WTC11 (cell line): ENCODE measurements around the gene FAAP24. TPM values are rescaled to one million over a fixed set of nuclear protein-coding genes. Genes with fewer than 3 reads are reported as not detected.

ENCODE experiments used
- ATAC-seq: fragments of 200-7000 bp; cut with Tn5 transposase; 2 replicates; pipeline ENCODE4 v1.10.0; 2021; ENCODE audit warnings: mild to moderate bottlenecking, moderate library complexity
- Bru-seq: library from RNA; stranded (reverse); fragments of 400-500 nt; gene quantifications from one replicate; lab custom pipeline; 2021; lab: Mats Ljungman, UMichigan
- CTCF ChIA-PET: fragments of 300-600 bp; sonication (Branson Sonifier 250); formaldehyde crosslinking; loops from one replicate; lab custom pipeline; 2021; ENCODE audit warnings: antibody characterized with exemption; lab: Charles Lee
- POLR2A ChIA-PET: fragments of 350-600 bp; sonication (Branson Sonifier 250); formaldehyde crosslinking; loops from one replicate; lab custom pipeline; 2021; ENCODE audit warnings: antibody characterized with exemption; lab: Charles Lee
- DNase-seq: peaks from one replicate; pipeline ENCODE4 v3.0.0; 2021; ENCODE audit warnings: low spot score
- H3K27ac Mint-ChIP-seq: 2 replicates; pipeline ENCODE4 v1.8.0; 2021; ENCODE audit warnings: mixed read lengths
- H3K27me3 Mint-ChIP-seq: 2 replicates; pipeline ENCODE4 v1.8.0; 2021; ENCODE audit warnings: low read depth, mild to moderate bottlenecking, moderate library complexity, mixed read lengths
- H3K36me3 Mint-ChIP-seq: 2 replicates; pipeline ENCODE4 v1.8.0; 2021; ENCODE audit warnings: mixed read lengths
- H3K4me1 Mint-ChIP-seq: 2 replicates; pipeline ENCODE4 v1.8.0; 2022; ENCODE audit warnings: mixed read lengths
- H3K4me3 Mint-ChIP-seq: 2 replicates; pipeline ENCODE4 v1.8.0; 2021; ENCODE audit warnings: mild to moderate bottlenecking, moderate library complexity, mixed read lengths
- H3K9me3 Mint-ChIP-seq: 2 replicates; pipeline ENCODE4 v1.8.0; 2021; ENCODE audit warnings: mixed read lengths
- CREM ChIP-seq: sonication (generic); formaldehyde crosslinking; IDR thresholded peaks from 2 replicates; pipeline ENCODE4 v1.8.1; 2022; ENCODE audit warnings: mild to moderate bottlenecking, missing genetic modification reagents, moderate library complexity
- E2F4 ChIP-seq: sonication (generic); formaldehyde crosslinking; IDR thresholded peaks from 2 replicates; pipeline ENCODE4 v1.8.1; 2022; ENCODE audit warnings: low read depth, mild to moderate bottlenecking, moderate library complexity, missing genetic modification reagents, borderline replicate concordance
- EMX1 ChIP-seq: fragments of 250-450 bp; sonication (Bioruptor Pico); IDR thresholded peaks from 2 replicates; pipeline ENCODE4 v1.8.0; 2021; ENCODE audit warnings: mild to moderate bottlenecking
- GABPB1 ChIP-seq: sonication (generic); formaldehyde crosslinking; IDR thresholded peaks from 2 replicates; pipeline ENCODE4 v1.8.1; 2023; ENCODE audit warnings: mild to moderate bottlenecking, missing genetic modification reagents
- MYBL2 ChIP-seq: sonication (generic); formaldehyde crosslinking; IDR thresholded peaks from 2 replicates; pipeline ENCODE4 v1.8.1; 2023; ENCODE audit warnings: mild to moderate bottlenecking, moderate library complexity, missing genetic modification reagents
- NFYB ChIP-seq: sonication (generic); formaldehyde crosslinking; conservative IDR thresholded peaks from 2 replicates; pipeline ENCODE4 v1.8.0; 2022; ENCODE audit warnings: low read depth, missing genetic modification reagents
- SOX15 ChIP-seq: fragments of 250-450 bp; sonication (Bioruptor Pico); IDR thresholded peaks from 2 replicates; pipeline ENCODE4 v1.9.0; 2021; ENCODE audit warnings: mild to moderate bottlenecking
- SP1 ChIP-seq: sonication (generic); formaldehyde crosslinking; conservative IDR thresholded peaks from 2 replicates; pipeline ENCODE4 v1.8.1; 2022; ENCODE audit warnings: missing genetic modification reagents
- USF2 ChIP-seq: sonication (generic); formaldehyde crosslinking; IDR thresholded peaks from 2 replicates; pipeline ENCODE4 v1.8.1; 2023; ENCODE audit warnings: mild to moderate bottlenecking, missing genetic modification reagents, moderate library complexity
- ZNF121 ChIP-seq: sonication (generic); formaldehyde crosslinking; IDR thresholded peaks from 2 replicates; pipeline ENCODE4 v1.8.0; 2023; ENCODE audit warnings: missing genetic modification reagents
- ZNF219 ChIP-seq: sonication (generic); formaldehyde crosslinking; IDR thresholded peaks from 2 replicates; pipeline ENCODE4 v1.8.0; 2023; ENCODE audit warnings: missing genetic modification reagents, mild to moderate bottlenecking, borderline replicate concordance
- ZNF671 ChIP-seq: fragments of 250-450 bp; sonication (Bioruptor Pico); IDR thresholded peaks from 2 replicates; pipeline ENCODE4 v1.8.0; 2021; ENCODE audit warnings: mild to moderate bottlenecking
- long read RNA-seq, 3 experiments: library from RNA in 1 of 3; library from capped mRNA in 1 of 3; library from polyadenylated mRNA in 1 of 3; unstranded in 2 of 3; stranded (forward) in 1 of 3; transcript quantifications; one replicate each; pipeline ENCODE4 v2.0.0, GENCODE V29; 2021
- total RNA-seq: library from RNA; stranded (reverse); gene quantifications from 3 replicates; pipeline ENCODE4 v1.2.3, GENCODE V29; 2021
- TF ChIP-seq, protein P1 (sequence below): sonication (generic); formaldehyde crosslinking; IDR thresholded peaks from 2 replicates; pipeline ENCODE4 v1.8.0; 2022; ENCODE audit warnings: missing genetic modification reagents
- TF ChIP-seq, protein P2 (sequence below): sonication (generic); formaldehyde crosslinking; IDR thresholded peaks from 2 replicates; pipeline ENCODE4 v1.8.0; 2022; ENCODE audit warnings: mild to moderate bottlenecking, missing genetic modification reagents
- TF ChIP-seq, protein P3 (sequence below): sonication (generic); formaldehyde crosslinking; IDR thresholded peaks from 2 replicates; pipeline ENCODE4 v1.8.1; 2022; ENCODE audit warnings: mild to moderate bottlenecking, moderate library complexity, missing genetic modification reagents
- TF ChIP-seq, protein P4 (sequence below): sonication (generic); formaldehyde crosslinking; IDR thresholded peaks from 2 replicates; pipeline ENCODE4 v1.8.0; 2022; ENCODE audit warnings: mild to moderate bottlenecking, missing genetic modification reagents

FAAP24 gene
- total RNA-seq (5.2 to 6.2 TPM (median 5.3 TPM) in 3 replicates), Bru-seq, nascent RNA (percentile 60 among the genes with signal in this experiment)
- long read RNA-seq, experiment 1, transcript FAAP24-202 (5 exons, 2,298 nt) = major isoform, 16 of 20 reads
- long read RNA-seq, experiment 1, partial matches to known transcripts = 0 of 20 reads
- long read RNA-seq, experiment 1, other reads (novel, unspliced or antisense) = 2 of 20 reads
- long read RNA-seq, experiment 2, partial matches to known transcripts = 0 of 3 reads
- long read RNA-seq, experiment 2, other reads (novel, unspliced or antisense) = 3 of 3 reads
- long read RNA-seq, experiment 3, partial matches to known transcripts = 0 of 8 reads
- long read RNA-seq, experiment 3, other reads (novel, unspliced or antisense) = 2 of 8 reads

DNA sequence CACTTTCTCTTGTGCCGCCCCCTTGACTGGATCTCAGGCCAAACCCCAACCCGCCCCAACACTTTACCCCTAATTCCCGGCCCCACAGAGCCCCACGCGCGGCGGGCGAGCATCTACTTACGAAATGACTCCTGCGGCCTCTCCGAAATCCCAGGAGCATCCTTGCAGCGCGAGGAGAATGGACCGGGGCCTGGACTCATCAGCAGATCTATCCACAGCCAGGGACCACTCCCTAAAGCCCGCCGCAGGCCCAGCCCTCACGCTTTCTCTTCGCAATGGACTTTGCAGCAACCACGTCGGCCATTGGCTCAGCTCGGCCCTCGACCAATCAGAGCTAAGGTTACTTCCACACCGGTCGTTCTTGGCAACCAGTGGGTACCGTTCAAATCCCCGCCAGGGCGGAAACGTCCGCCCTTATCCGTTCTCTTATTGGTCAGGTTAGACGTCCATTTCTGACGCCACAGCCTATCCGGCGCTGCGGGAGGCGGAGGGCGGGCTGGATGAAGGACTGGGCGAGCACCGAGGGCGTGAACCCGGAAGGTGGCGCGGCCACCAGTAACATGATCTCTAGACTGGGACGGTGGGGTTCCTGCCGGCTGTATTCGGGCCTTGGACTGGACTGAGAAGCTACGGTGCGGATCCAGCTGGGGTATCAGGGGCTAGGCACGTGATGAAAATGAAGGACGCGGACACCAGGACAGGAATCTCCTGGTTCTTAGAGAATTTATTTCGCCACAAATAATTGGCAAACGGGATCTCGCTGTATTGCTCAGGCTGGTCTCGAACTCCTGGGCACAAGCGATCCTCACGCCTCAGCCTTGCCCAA, at the start of gene FAAP24, which contains the start of gene CEP89:
FAAP24 (plus strand) TSS at position 528 of the 826 bp plus-strand sequence. CDS start 955 bp downstream, outside the sequence.
CEP89 (minus strand) TSS at position 244 of the 826 bp plus-strand sequence; CDS start at position 160, 84 bp downstream.
- H3K27me3 Mint-ChIP-seq = no peaks in the 10 kb centered on the region; the same call in 1 of the 2 replicates
- H3K9me3 Mint-ChIP-seq = no peaks in the 10 kb centered on the region
- DNase-seq (peak; percentile 99), ATAC-seq (peak; percentile 98)
- peaks cover 3% of the 10 kb centered on the region; the same call in 1 of the 2 replicates for H3K4me1 Mint-ChIP-seq
- peak within 1 kb of the TSS; percentile 97 for H3K4me3 Mint-ChIP-seq
- CTCF ChIA-PET = interaction anchor here (0.5 to 2.0 kb wide), 7 partner anchors 61 to 282 kb away, joined by 3 to 6 read pairs (median 4); partner anchors contain the start of gene SLC7A9
- TF ChIP-seq EMX1 (CRISPR knock-in tag) (no peak), SOX15 (CRISPR knock-in tag) (no peak), USF2 (CRISPR knock-in tag) (peak; percentile 56), SP1 (CRISPR knock-in tag) (peak; percentile 91), ZNF219 (no peak), CREM (CRISPR knock-in tag) (peak; percentile 78), MYBL2 (CRISPR knock-in tag) (peak; percentile 66; the same call in 1 of the 2 replicates), NFYB (peak; percentile 97), ZNF671 (no peak), E2F4 (CRISPR knock-in tag) (peak; percentile 91), ZNF121 (CRISPR knock-in tag) (0 out of 2 replicates have a peak, but pooled peaks have one; percentile 43), GABPB1 (CRISPR knock-in tag) (peak; percentile 93)
- TF ChIP-seq, protein P1, sequence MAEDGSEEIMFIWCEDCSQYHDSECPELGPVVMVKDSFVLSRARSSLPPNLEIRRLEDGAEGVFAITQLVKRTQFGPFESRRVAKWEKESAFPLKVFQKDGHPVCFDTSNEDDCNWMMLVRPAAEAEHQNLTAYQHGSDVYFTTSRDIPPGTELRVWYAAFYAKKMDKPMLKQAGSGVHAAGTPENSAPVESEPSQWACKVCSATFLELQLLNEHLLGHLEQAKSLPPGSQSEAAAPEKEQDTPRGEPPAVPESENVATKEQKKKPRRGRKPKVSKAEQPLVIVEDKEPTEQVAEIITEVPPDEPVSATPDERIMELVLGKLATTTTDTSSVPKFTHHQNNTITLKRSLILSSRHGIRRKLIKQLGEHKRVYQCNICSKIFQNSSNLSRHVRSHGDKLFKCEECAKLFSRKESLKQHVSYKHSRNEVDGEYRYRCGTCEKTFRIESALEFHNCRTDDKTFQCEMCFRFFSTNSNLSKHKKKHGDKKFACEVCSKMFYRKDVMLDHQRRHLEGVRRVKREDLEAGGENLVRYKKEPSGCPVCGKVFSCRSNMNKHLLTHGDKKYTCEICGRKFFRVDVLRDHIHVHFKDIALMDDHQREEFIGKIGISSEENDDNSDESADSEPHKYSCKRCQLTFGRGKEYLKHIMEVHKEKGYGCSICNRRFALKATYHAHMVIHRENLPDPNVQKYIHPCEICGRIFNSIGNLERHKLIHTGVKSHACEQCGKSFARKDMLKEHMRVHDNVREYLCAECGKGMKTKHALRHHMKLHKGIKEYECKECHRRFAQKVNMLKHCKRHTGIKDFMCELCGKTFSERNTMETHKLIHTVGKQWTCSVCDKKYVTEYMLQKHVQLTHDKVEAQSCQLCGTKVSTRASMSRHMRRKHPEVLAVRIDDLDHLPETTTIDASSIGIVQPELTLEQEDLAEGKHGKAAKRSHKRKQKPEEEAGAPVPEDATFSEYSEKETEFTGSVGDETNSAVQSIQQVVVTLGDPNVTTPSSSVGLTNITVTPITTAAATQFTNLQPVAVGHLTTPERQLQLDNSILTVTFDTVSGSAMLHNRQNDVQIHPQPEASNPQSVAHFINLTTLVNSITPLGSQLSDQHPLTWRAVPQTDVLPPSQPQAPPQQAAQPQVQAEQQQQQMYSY (CRISPR knock-in tag) = peak; percentile 50
- TF ChIP-seq, protein P2, sequence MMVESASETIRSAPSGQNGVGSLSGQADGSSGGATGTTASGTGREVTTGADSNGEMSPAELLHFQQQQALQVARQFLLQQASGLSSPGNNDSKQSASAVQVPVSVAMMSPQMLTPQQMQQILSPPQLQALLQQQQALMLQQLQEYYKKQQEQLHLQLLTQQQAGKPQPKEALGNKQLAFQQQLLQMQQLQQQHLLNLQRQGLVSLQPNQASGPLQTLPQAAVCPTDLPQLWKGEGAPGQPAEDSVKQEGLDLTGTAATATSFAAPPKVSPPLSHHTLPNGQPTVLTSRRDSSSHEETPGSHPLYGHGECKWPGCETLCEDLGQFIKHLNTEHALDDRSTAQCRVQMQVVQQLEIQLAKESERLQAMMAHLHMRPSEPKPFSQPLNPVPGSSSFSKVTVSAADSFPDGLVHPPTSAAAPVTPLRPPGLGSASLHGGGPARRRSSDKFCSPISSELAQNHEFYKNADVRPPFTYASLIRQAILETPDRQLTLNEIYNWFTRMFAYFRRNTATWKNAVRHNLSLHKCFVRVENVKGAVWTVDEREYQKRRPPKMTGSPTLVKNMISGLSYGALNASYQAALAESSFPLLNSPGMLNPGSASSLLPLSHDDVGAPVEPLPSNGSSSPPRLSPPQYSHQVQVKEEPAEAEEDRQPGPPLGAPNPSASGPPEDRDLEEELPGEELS (CRISPR knock-in tag) = 0 out of 2 replicates have a peak, but pooled peaks have one; percentile 28
- TF ChIP-seq, protein P3, sequence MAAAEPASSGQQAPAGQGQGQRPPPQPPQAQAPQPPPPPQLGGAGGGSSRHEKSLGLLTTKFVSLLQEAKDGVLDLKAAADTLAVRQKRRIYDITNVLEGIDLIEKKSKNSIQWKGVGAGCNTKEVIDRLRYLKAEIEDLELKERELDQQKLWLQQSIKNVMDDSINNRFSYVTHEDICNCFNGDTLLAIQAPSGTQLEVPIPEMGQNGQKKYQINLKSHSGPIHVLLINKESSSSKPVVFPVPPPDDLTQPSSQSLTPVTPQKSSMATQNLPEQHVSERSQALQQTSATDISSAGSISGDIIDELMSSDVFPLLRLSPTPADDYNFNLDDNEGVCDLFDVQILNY (CRISPR knock-in tag) = peak; percentile 85; the same call in 1 of the 2 replicates
- TF ChIP-seq, protein P4, sequence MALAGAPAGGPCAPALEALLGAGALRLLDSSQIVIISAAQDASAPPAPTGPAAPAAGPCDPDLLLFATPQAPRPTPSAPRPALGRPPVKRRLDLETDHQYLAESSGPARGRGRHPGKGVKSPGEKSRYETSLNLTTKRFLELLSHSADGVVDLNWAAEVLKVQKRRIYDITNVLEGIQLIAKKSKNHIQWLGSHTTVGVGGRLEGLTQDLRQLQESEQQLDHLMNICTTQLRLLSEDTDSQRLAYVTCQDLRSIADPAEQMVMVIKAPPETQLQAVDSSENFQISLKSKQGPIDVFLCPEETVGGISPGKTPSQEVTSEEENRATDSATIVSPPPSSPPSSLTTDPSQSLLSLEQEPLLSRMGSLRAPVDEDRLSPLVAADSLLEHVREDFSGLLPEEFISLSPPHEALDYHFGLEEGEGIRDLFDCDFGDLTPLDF = no peak
- TF ChIP-seq, all 79 proteins: peak for 11
- peaks cover 8% of the 10 kb centered on the region; the same call in 1 of the 2 replicates for H3K36me3 Mint-ChIP-seq
- POLR2A ChIA-PET = interaction anchor here (1.0 kb wide), 1 partner anchor 51 kb away, joined by 3 read pairs; no protein-coding TSS in a partner anchor
- H3K27ac Mint-ChIP-seq = peak within 1 kb of the TSS; percentile 90
